SU-DHL-6 (cell line): ENCODE data around the gene ZC3H7A.

Source experiments
- H2AFZ ChIP-seq: fragments of 200-600 bp; sonication (generic); 2 replicates; pipeline ENCODE4 v1.6.1; 2014; ENCODE audit warnings: low read depth, mild to moderate bottlenecking, moderate library complexity, mixed read lengths, antibody characterized with exemption, low read length; ENCODE audit not compliant: severe bottlenecking
- H3F3A ChIP-seq: fragments of 200-600 bp; shearing (Covaris generic); 2 replicates; pipeline ENCODE4 v1.6.0; 2016; ENCODE audit warnings: antibody characterized with exemption, mild to moderate bottlenecking; ENCODE audit not compliant: insufficient read depth
- H3K27ac ChIP-seq: fragments of 200-600 bp; sonication (generic); 2 replicates; pipeline ENCODE4 v1.5.1; 2016; ENCODE audit warnings: low read depth, mild to moderate bottlenecking, low read length, moderate library complexity, mixed read lengths
- H3K27me3 ChIP-seq: fragments of 200-600 bp; sonication (generic), shearing (Covaris generic); 2 replicates; pipeline ENCODE4 v1.6.0; 2014; ENCODE audit warnings: mild to moderate bottlenecking, low read length
- H3K36me3 ChIP-seq: fragments of 200-600 bp; sonication (generic); 2 replicates; pipeline ENCODE4 v1.6.1; 2014; ENCODE audit warnings: mild to moderate bottlenecking, low read length, mixed read lengths
- H3K4me2 ChIP-seq: fragments of 300-600, 200-600 bp; shearing (Covaris generic), sonication (generic); 2 replicates; pipeline ENCODE4 v1.6.0; 2014; ENCODE audit warnings: low read length, low read depth, mild to moderate bottlenecking; ENCODE audit not compliant: poor library complexity, severe bottlenecking
- H3K4me3 ChIP-seq: fragments of 200-600 bp; sonication (generic); 2 replicates; pipeline ENCODE4 v1.5.1; 2014; ENCODE audit warnings: antibody characterized with exemption, low read length, mild to moderate bottlenecking, mixed read lengths; ENCODE audit not compliant: insufficient read depth, poor library complexity, severe bottlenecking
- H3K79me2 ChIP-seq: fragments of 200-600 bp; sonication (generic); 2 replicates; pipeline ENCODE4 v1.6.1; 2014; ENCODE audit warnings: mild to moderate bottlenecking, low read length, moderate library complexity; ENCODE audit not compliant: insufficient read depth
- H3K9ac ChIP-seq: fragments of 200-600 bp; sonication (generic); 2 replicates; pipeline ENCODE4 v1.7.0; 2014; ENCODE audit warnings: mild to moderate bottlenecking, low read length
- H3K9me2 ChIP-seq: fragments of 200-600 bp; sonication (generic); replicated peaks from 2 replicates; pipeline ENCODE4 v1.6.1; 2014; ENCODE audit warnings: low read length; ENCODE audit not compliant: insufficient read depth
- H3K9me3 ChIP-seq: fragments of 200-600 bp; sonication (generic); 2 replicates; pipeline ENCODE4 v1.6.1; 2014; ENCODE audit warnings: low read length, mixed read lengths; ENCODE audit not compliant: insufficient read depth
- H4K20me1 ChIP-seq: fragments of 200-600 bp; sonication (generic); 2 replicates; pipeline ENCODE4 v1.6.1; 2014; ENCODE audit warnings: low read depth, mild to moderate bottlenecking, antibody characterized with exemption, low read length, moderate library complexity, mixed read lengths
- EZH2phosphoT487 ChIP-seq: fragments of 200-600 bp; sonication (generic), shearing (Covaris generic); conservative IDR thresholded peaks from 2 replicates; pipeline ENCODE4 v1.6.1; 2018; ENCODE audit warnings: mild to moderate bottlenecking, antibody characterized with exemption, low read length, moderate library complexity, mixed read lengths
- TF ChIP-seq, protein P1 (sequence below): fragments of 200-600 bp; sonication (generic); IDR thresholded peaks from one replicate; pipeline ENCODE4 v1.5.1; 2017; ENCODE audit warnings: antibody characterized with exemption, mild to moderate bottlenecking, low read length, moderate library complexity; ENCODE audit not compliant: insufficient read depth, poor library complexity, severe bottlenecking

The ZC3H7A gene

GRCh38 chr16:11755022-11755760 is 41.9 kb downstream of the ZC3H7A start:
- no peaks in the 10 kb centered on the region for H4K20me1 ChIP-seq
- no peak overlapping the region for H2AFZ ChIP-seq
- H3K36me3 ChIP-seq: peaks cover 51% of the 10 kb centered on the region
- H3K4me2 ChIP-seq: no peak overlapping the region
- no peak overlapping the region for H3K4me3 ChIP-seq
- H3K9me3 ChIP-seq: no peaks in the 10 kb centered on the region
- TF ChIP-seq EZH2phosphoT487: no peak
- TF ChIP-seq, protein P1, sequence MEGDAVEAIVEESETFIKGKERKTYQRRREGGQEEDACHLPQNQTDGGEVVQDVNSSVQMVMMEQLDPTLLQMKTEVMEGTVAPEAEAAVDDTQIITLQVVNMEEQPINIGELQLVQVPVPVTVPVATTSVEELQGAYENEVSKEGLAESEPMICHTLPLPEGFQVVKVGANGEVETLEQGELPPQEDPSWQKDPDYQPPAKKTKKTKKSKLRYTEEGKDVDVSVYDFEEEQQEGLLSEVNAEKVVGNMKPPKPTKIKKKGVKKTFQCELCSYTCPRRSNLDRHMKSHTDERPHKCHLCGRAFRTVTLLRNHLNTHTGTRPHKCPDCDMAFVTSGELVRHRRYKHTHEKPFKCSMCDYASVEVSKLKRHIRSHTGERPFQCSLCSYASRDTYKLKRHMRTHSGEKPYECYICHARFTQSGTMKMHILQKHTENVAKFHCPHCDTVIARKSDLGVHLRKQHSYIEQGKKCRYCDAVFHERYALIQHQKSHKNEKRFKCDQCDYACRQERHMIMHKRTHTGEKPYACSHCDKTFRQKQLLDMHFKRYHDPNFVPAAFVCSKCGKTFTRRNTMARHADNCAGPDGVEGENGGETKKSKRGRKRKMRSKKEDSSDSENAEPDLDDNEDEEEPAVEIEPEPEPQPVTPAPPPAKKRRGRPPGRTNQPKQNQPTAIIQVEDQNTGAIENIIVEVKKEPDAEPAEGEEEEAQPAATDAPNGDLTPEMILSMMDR: no peak
- no peaks in the 10 kb centered on the region for H3K79me2 ChIP-seq
- H3F3A ChIP-seq: peaks cover 23% of the 10 kb centered on the region; the same call in 1 of the 2 replicates
- no peak overlapping the region for H3K9ac ChIP-seq
- no peak overlapping the region for H3K27ac ChIP-seq
- H3K9me2 ChIP-seq: no peaks in the 10 kb centered on the region
- H3K27me3 ChIP-seq: no peaks in the 10 kb centered on the region

DNA sequence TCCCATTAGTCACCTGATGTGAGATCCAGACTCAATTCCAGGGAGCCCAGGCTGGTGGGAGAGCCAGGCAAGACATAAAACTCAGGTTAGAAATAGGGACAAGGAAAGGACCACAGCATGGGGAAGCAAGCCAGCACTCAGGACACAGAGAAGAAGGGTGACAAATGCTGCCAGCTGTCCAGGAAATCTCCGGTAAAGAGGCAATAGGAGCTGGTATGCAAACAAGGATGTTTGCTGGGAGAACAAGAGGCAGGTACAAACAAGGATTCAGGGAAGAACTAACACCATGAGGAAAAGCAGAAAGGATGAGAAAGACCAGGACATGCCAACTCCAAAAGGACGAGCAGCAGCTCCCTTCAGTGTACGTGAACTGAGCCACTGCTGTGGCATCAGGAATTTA is 44.2 kb downstream of the ZC3H7A start:
- Histone ChIP-seq H3K79me2 (no peaks in the 10 kb centered on the region), H2AFZ (no peak overlapping the region), H3K9me3 (no peaks in the 10 kb centered on the region), H3K9me2 (no peaks in the 10 kb centered on the region), H3K36me3 (peaks cover 39% of the 10 kb centered on the region), H3K27ac (no peak overlapping the region), H3K27me3 (no peaks in the 10 kb centered on the region), H3F3A (peaks cover 23% of the 10 kb centered on the region; the same call in 1 of the 2 replicates), H3K9ac (no peak overlapping the region), H4K20me1 (no peaks in the 10 kb centered on the region), H3K4me2 (no peak overlapping the region), H3K4me3 (no peak overlapping the region)
- TF ChIP-seq, protein P1: no peak
- no peak for TF ChIP-seq EZH2phosphoT487

GRCh38 chr16:11750056-11750455 is 47.0 kb downstream of the ZC3H7A start:
- H3K79me2 ChIP-seq: no peaks in the 10 kb centered on the region
- no peaks in the 10 kb centered on the region for H3K9me2 ChIP-seq
- no peaks in the 10 kb centered on the region for H3K27me3 ChIP-seq
- no peak overlapping the region for H3K4me2 ChIP-seq
- H3K9ac ChIP-seq: no peak overlapping the region
- TF ChIP-seq, protein P1: no peak
- TF ChIP-seq EZH2phosphoT487: no peak
- no peak overlapping the region for H3K27ac ChIP-seq
- H3F3A ChIP-seq: peaks cover 22% of the 10 kb centered on the region; the same call in 1 of the 2 replicates
- no peaks in the 10 kb centered on the region for H3K9me3 ChIP-seq
- peaks cover 25% of the 10 kb centered on the region for H3K36me3 ChIP-seq
- H3K4me3 ChIP-seq: no peak overlapping the region
- H2AFZ ChIP-seq: no peak overlapping the region
- H4K20me1 ChIP-seq: no peaks in the 10 kb centered on the region
